Endothelial cell of umbilical vein (primary cell): ENCODE measurements around the gene ZNF331. TPM values are rescaled to one million over a fixed set of nuclear protein-coding genes. Genes with fewer than 3 reads are reported as not detected.

Experiments used
- BruUV-seq: library from RNA; stranded (reverse); fragments of 400-500 nt; replicated peaks from 2 replicates; lab custom pipeline; 2021; lab: Mats Ljungman, UMichigan
- CTCF ChIA-PET: fragments of 300-600, 350-600 bp; sonication (Branson Sonifier 250); formaldehyde crosslinking; loops from one replicate; lab custom pipeline; 2021; ENCODE audit warnings: antibody characterized with exemption, inconsistent platforms; lab: Charles Lee
- POLR2A ChIA-PET: fragments of 300-600, 350-600 bp; sonication (Branson Sonifier 250); formaldehyde crosslinking; loops from one replicate; lab custom pipeline; 2021; ENCODE audit warnings: antibody characterized with exemption, inconsistent platforms; lab: Charles Lee
- DNase-seq: peaks from one replicate; pipeline ENCODE4 v3.0.0-alpha.2; 2011; ENCODE audit warnings: low read depth, low spot score
- FAIRE-seq: peaks from 2 replicates; lab custom pipeline; 2011; peaks lifted over from hg19 to GRCh38; lab: Jason Lieb, UNC
- H2AFZ ChIP-seq: 2 replicates; pipeline ENCODE4 v1.6.0; 2012; ENCODE audit warnings: low read depth, low read length, control low read depth, inconsistent platforms
- H3K27ac ChIP-seq: 2 replicates; pipeline ENCODE4 v1.5.1; 2011; ENCODE audit warnings: low read depth, mild to moderate bottlenecking, control low read depth, low read length, moderate library complexity; ENCODE audit not compliant: insufficient read depth
- H3K27me3 ChIP-seq, 2 experiments: 2 replicates each; pipeline versions ENCODE4 v1.6.0 to v1.6.1; 2011; ENCODE audit warnings: low read length in 2 of 2, mixed read lengths in 1 of 2; ENCODE audit not compliant: control insufficient read depth in 2 of 2, insufficient read depth in 2 of 2
- H3K36me3 ChIP-seq, 2 experiments: 2 replicates in 1 of 2; 3 replicates in 1 of 2; pipeline ENCODE4 v1.5.1; 2011; ENCODE audit warnings: low read length in 2 of 2, mild to moderate bottlenecking in 1 of 2, moderate library complexity in 1 of 2; ENCODE audit not compliant: control insufficient read depth in 2 of 2, insufficient read depth in 2 of 2; ENCODE audit errors: extremely low read depth in 1 of 2
- H3K4me1 ChIP-seq: 3 replicates; pipeline ENCODE4 v1.5.1; 2011; ENCODE audit warnings: mild to moderate bottlenecking, low read length; ENCODE audit not compliant: control insufficient read depth, insufficient read depth; ENCODE audit errors: extremely low read depth
- H3K4me2 ChIP-seq: 2 replicates; pipeline ENCODE4 v1.6.1; 2011; ENCODE audit warnings: low read length, control low read depth, mixed read lengths; ENCODE audit not compliant: insufficient read depth
- H3K4me3 ChIP-seq, 3 experiments: fragments of 200-600 bp in 1 of 3; sonication (generic), shearing (Covaris generic) in 1 of 3; replicated peaks in 1 of 3; 2 replicates each; pipeline ENCODE4 v1.5.1; 2011 to 2016; ENCODE audit warnings: control low read depth in 3 of 3, low read length in 3 of 3, mild to moderate bottlenecking in 2 of 3, inconsistent platforms in 1 of 3, low read depth in 1 of 3, moderate library complexity in 1 of 3; ENCODE audit not compliant: insufficient read depth in 1 of 3
- H3K79me2 ChIP-seq: 2 replicates; pipeline ENCODE4 v1.6.0; 2012; ENCODE audit warnings: low read length, inconsistent platforms; ENCODE audit not compliant: control insufficient read depth, insufficient read depth
- H3K9ac ChIP-seq: replicated peaks from 2 replicates; pipeline ENCODE3; 2011; ENCODE audit warnings: low read length, control low read depth; ENCODE audit not compliant: insufficient read depth; ENCODE audit errors: extremely low read depth
- H3K9me1 ChIP-seq: replicated peaks from 3 replicates; pipeline ENCODE4 v1.6.0; 2011; ENCODE audit warnings: mild to moderate bottlenecking, low read length; ENCODE audit not compliant: control insufficient read depth, insufficient read depth; ENCODE audit errors: extremely low read depth
- H3K9me3 ChIP-seq: replicated peaks from 2 replicates; pipeline ENCODE4 v1.5.1; 2012; ENCODE audit warnings: low read length, inconsistent platforms; ENCODE audit not compliant: control insufficient read depth, insufficient read depth
- H4K20me1 ChIP-seq: replicated peaks from 2 replicates; pipeline ENCODE3; 2011; ENCODE audit warnings: mild to moderate bottlenecking, low read length; ENCODE audit not compliant: control insufficient read depth, insufficient read depth; ENCODE audit errors: extremely low read depth
- EZH2 ChIP-seq: IDR thresholded peaks from 2 replicates; pipeline ENCODE4 v1.6.1; 2012; ENCODE audit warnings: borderline replicate concordance, low read depth, mild to moderate bottlenecking, moderate library complexity, low read length, inconsistent platforms; ENCODE audit not compliant: severe bottlenecking
- JUN ChIP-seq: IDR thresholded peaks from 2 replicates; pipeline ENCODE4 v1.6.1; 2011; ENCODE audit warnings: borderline replicate concordance, low read depth; ENCODE audit not compliant: insufficient read length, insufficient read depth
- MYC ChIP-seq: IDR thresholded peaks from one replicate; pipeline ENCODE4 v1.6.1; 2011; ENCODE audit warnings: mild to moderate bottlenecking, low read depth, low read length
- POLR2A ChIP-seq: IDR thresholded peaks from 2 replicates; pipeline ENCODE4 v1.6.1; 2012; ENCODE audit warnings: low read depth, mild to moderate bottlenecking, control low read depth, low read length
- POLR2AphosphoS5 ChIP-seq: IDR thresholded peaks from 2 replicates; pipeline ENCODE4 v1.6.1; 2012; ENCODE audit warnings: low read depth, mild to moderate bottlenecking, control low read depth, low read length, moderate library complexity; ENCODE audit not compliant: insufficient read depth
- dilution Hi-C: fragments of 300-500 bp; cut with MboI; formaldehyde crosslinking; loops from one replicate; pipeline ENCODE4 v1.15.0; 2019; ENCODE audit warnings: low sequenced_read_pairs; ENCODE audit not compliant: extremely low pct_ligation_motif_present
- intact Hi-C: fragments of 100-400 bp; cut with micrococcal nuclease; formaldehyde crosslinking; loops from one replicate; pipeline ENCODE4 v1.10.0; 2022
- polyA plus RNA-seq, 4 experiments: library from polyadenylated mRNA; depleted of rRNA in 3 of 4; stranded (reverse) in 3 of 4; unstranded in 1 of 4; fragments of >200 nt; gene quantifications; 2 replicates each; pipeline versions ENCODE4 v1.2.1 to v1.2.3, GENCODE V29; 2011 to 2012; ENCODE audit warnings: missing spikeins in 1 of 4
- total RNA-seq: library from RNA; stranded (reverse); gene quantifications from 2 replicates; pipeline ENCODE4 v1.2.3, GENCODE V29; 2021
- TF ChIP-seq, protein P1 (sequence below), 2 donors: IDR thresholded peaks; 1 replicate in 1 of 2; 2 replicates in 1 of 2; pipeline ENCODE4 v1.5.1; 2011; ENCODE audit warnings: low read length in 2 of 2, mild to moderate bottlenecking in 2 of 2, moderate library complexity in 2 of 2, control low read depth in 1 of 2, inconsistent platforms in 1 of 2, low read depth in 1 of 2; ENCODE audit not compliant: insufficient read depth in 1 of 2; ENCODE audit errors: extremely low read depth in 1 of 2
- TF ChIP-seq, protein P2 (sequence below): IDR thresholded peaks from 2 replicates; pipeline ENCODE4 v1.6.1; 2011; ENCODE audit not compliant: insufficient read depth, insufficient read length

ZNF331 gene
- total and polyA plus RNA-seq, 2 donors (not counting 3 experiments of a cell fraction or from before 2014, with no cell fraction given): 6.2 to 11.2 TPM

DNA sequence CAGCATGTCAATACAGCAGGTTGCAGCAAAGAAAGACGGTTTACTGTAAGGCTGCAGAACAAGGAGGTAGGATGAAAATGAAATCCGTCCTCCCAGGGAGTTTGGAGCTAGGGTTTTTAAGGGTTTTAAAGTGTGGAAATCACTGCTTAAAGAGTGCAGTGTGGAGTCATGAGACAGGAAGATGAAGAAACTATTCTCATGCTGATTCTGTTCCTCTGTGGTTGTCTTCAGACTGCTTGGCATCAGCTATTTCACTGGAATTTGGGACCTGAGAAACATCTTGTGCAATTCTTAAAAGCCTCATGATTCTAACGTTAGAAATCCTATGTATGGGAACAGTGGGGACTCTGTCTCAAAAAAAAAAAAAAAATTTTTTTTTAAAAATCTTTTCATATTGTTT is 11.4 kb downstream of the ZNF331 start:
- TF ChIP-seq, protein P1, sequence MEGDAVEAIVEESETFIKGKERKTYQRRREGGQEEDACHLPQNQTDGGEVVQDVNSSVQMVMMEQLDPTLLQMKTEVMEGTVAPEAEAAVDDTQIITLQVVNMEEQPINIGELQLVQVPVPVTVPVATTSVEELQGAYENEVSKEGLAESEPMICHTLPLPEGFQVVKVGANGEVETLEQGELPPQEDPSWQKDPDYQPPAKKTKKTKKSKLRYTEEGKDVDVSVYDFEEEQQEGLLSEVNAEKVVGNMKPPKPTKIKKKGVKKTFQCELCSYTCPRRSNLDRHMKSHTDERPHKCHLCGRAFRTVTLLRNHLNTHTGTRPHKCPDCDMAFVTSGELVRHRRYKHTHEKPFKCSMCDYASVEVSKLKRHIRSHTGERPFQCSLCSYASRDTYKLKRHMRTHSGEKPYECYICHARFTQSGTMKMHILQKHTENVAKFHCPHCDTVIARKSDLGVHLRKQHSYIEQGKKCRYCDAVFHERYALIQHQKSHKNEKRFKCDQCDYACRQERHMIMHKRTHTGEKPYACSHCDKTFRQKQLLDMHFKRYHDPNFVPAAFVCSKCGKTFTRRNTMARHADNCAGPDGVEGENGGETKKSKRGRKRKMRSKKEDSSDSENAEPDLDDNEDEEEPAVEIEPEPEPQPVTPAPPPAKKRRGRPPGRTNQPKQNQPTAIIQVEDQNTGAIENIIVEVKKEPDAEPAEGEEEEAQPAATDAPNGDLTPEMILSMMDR (IDR thresholded peaks at IDR 0.05; ENCODE audit: extremely low read depth in 1 of 2, insufficient read depth in 1 of 2, low read depth in 1 of 2, low read length in 2 of 2): no peak
- TF ChIP-seq, protein P2, sequence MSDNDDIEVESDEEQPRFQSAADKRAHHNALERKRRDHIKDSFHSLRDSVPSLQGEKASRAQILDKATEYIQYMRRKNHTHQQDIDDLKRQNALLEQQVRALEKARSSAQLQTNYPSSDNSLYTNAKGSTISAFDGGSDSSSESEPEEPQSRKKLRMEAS: no peak
- TF ChIP-seq POLR2AphosphoS5 (no peak), MYC (no peak), POLR2A (no peak), EZH2 (no peak), JUN (no peak)
- CTCF ChIA-PET: no interaction called here
- no peak overlapping the region for H2AFZ ChIP-seq
- no peaks in the 10 kb centered on the region for H3K79me2 ChIP-seq
- FAIRE-seq (no peak), DNase-seq (no peak)
- H3K9me1 ChIP-seq: no peaks in the 10 kb centered on the region
- H3K36me3 ChIP-seq: no peaks in the 10 kb centered on the region
- no peaks in the 10 kb centered on the region for H3K27me3 ChIP-seq
- H3K4me1 ChIP-seq: peaks cover 8% of the 10 kb centered on the region
- no peak overlapping the region for H3K9ac ChIP-seq
- H3K9me3 ChIP-seq: no peaks in the 10 kb centered on the region
- dilution Hi-C loops: no loop called here
- intact Hi-C loops: no loop called here
- H4K20me1 ChIP-seq: no peaks in the 10 kb centered on the region
- H3K4me2 ChIP-seq: no peak overlapping the region
- POLR2A ChIA-PET: no interaction called here
- BruUV-seq: no TSS peak
- no peak overlapping the region for H3K27ac ChIP-seq
- no peak overlapping the region for H3K4me3 ChIP-seq
